ENCODE results near the gene SLC1A1.

- TF ChIP-seq CTCF (IDR thresholded peaks at IDR 0.05) (no peak), POLR2A (IDR thresholded peaks at IDR 0.05) (no peak)
These were observed 100.8 kb downstream of the SLC1A1 start for GRCh38 chr9:4591123-4591500.

Measured in heart left ventricle (tissue), 13 donors.